K562 (cell line): ENCODE data around the gene TEX14. TPM values are rescaled to one million over a fixed set of nuclear protein-coding genes. Genes with fewer than 3 reads are reported as not detected.
A peak's percentile ranks its signal among the peaks of the same experiment; 100 is the strongest.

Source experiments
- ARNT ChIP-seq, 2 experiments: fragments of 450-650 bp; IDR thresholded peaks; 2 replicates each; pipeline ENCODE4 v1.6.1; 2016; ENCODE audit warnings: mild to moderate bottlenecking in 1 of 2
- ASH1L ChIP-seq: fragments of 450-650 bp; IDR thresholded peaks from 2 replicates; pipeline ENCODE4 v1.6.1; 2018; ENCODE audit warnings: borderline replicate concordance, mild to moderate bottlenecking, low read depth; ENCODE audit not compliant: partially characterized antibody
- BRD9 ChIP-seq: fragments of 450-650 bp; IDR thresholded peaks from 2 replicates; pipeline ENCODE4 v1.6.1; 2018; ENCODE audit warnings: low read depth; ENCODE audit not compliant: partially characterized antibody
- EHMT2 ChIP-seq: fragments of 450-650 bp; IDR thresholded peaks from 2 replicates; pipeline ENCODE4 v1.6.1; 2018; ENCODE audit warnings: antibody characterized with exemption
- HMBOX1 ChIP-seq: sonication (generic); IDR thresholded peaks from 2 replicates; pipeline ENCODE4 v1.6.1; 2016
- MEIS2 ChIP-seq: fragments of 450-650 bp; IDR thresholded peaks from 2 replicates; pipeline ENCODE4 v1.6.1; 2014; ENCODE audit warnings: mild to moderate bottlenecking; ENCODE audit not compliant: partially characterized antibody
- NBN ChIP-seq: fragments of 450-650 bp; IDR thresholded peaks from 2 replicates; pipeline ENCODE4 v1.6.1; 2016; ENCODE audit warnings: low read depth, mild to moderate bottlenecking
- PTBP1 ChIP-seq: fragments of 200-400 bp; formaldehyde crosslinking; IDR thresholded peaks from 2 replicates; pipeline ENCODE4 v1.6.1; 2017; ENCODE audit warnings: low read depth, low read length
- RFX1 ChIP-seq: fragments of 450-650 bp; IDR thresholded peaks from 2 replicates; pipeline ENCODE4 v1.6.1; 2016; ENCODE audit warnings: mild to moderate bottlenecking, moderate library complexity
- RNF2 ChIP-seq: sonication (generic); IDR thresholded peaks from 2 replicates; pipeline ENCODE4 v1.6.1; 2016
- SP2 ChIP-seq: IDR thresholded peaks from 2 replicates; pipeline ENCODE4 v1.6.1; 2011; ENCODE audit warnings: mild to moderate bottlenecking, low read depth, low read length, moderate library complexity; ENCODE audit not compliant: poor library complexity, severe bottlenecking; ENCODE audit errors: extremely low read depth
- TGIF2 ChIP-seq: sonication (generic); formaldehyde crosslinking; IDR thresholded peaks from 2 replicates; pipeline ENCODE4 v1.8.1; 2022; ENCODE audit warnings: mild to moderate bottlenecking, missing genetic modification reagents, moderate library complexity
- TOE1 ChIP-seq, 2 experiments: fragments of 450-650 bp in 1 of 2; sonication (generic) in 1 of 2; formaldehyde crosslinking in 1 of 2; IDR thresholded peaks; 2 replicates each; pipeline versions ENCODE4 v1.7.1 to v1.8.0; 2016 to 2022; ENCODE audit warnings: borderline replicate concordance in 2 of 2, mild to moderate bottlenecking in 2 of 2, antibody characterized with exemption in 1 of 2, inconsistent platforms in 1 of 2, low read depth in 1 of 2, missing genetic modification reagents in 1 of 2, moderate library complexity in 1 of 2
- ZNF347 ChIP-seq: fragments of 450-650 bp; formaldehyde crosslinking; IDR thresholded peaks from 2 replicates; pipeline ENCODE4 v1.4.0; 2020; ENCODE audit warnings: low read depth, mild to moderate bottlenecking, moderate library complexity
- ZNF407 ChIP-seq: fragments of 450-650 bp; IDR thresholded peaks from 2 replicates; pipeline ENCODE4 v1.6.1; 2016; ENCODE audit warnings: low read depth
- ZNF668 ChIP-seq: fragments of 250-450 bp; sonication (Bioruptor Pico); IDR thresholded peaks from 2 replicates; pipeline ENCODE4 v1.8.0; 2022; ENCODE audit warnings: mild to moderate bottlenecking, inconsistent platforms
- polyA plus RNA-seq, 8 experiments: library from polyadenylated mRNA; depleted of rRNA in 4 of 8; stranded (reverse) in 5 of 8; unstranded in 3 of 8; fragments of >200 nt; fragmentation: Nextera tagmentation in 2 of 8; fragmentation: Illumina TruSeq in 1 of 8; extraction: Ambion mirVana in 2 of 8; extraction: Trizol in 1 of 8; gene quantifications; 2 replicates each; pipeline versions ENCODE4 v1.2.1 to v1.2.3, GENCODE V29; 2011 to 2014; ENCODE audit warnings: inconsistent platforms in 1 of 8, missing spikeins in 1 of 8
- total RNA-seq, 7 experiments: library from RNA; depleted of rRNA in 6 of 7; stranded (reverse); fragments of >200 nt in 6 of 7; fragmentation: Illumina TruSeq in 2 of 7; extraction: Trizol in 2 of 7; gene quantifications; 2 replicates each; pipeline versions ENCODE4 v1.2.1 to v1.2.3, GENCODE V29; 2011 to 2021; ENCODE audit warnings: low replicate concordance in 1 of 7
- TF ChIP-seq, protein P1 (sequence below): fragments of 450-650 bp; IDR thresholded peaks from 2 replicates; pipeline ENCODE4 v1.6.1; 2017; ENCODE audit warnings: mild to moderate bottlenecking, moderate library complexity

Gene TEX14
- total and polyA plus RNA-seq, 9 of the 15 experiments (the other 6 are each of a cell fraction or from before 2014, with no cell fraction given), result 0.05 to 0.12 (median 0.09) TPM; not detected in 1

- TF ChIP-seq ZNF407 (no peak), BRD9 (peak; percentile 68), ASH1L (peak; percentile 84), MEIS2 (peak; percentile 87), EHMT2 (0 out of 2 replicates have a peak, but pooled peaks have one; percentile 50), RFX1 (peak; percentile 69), TOE1 (IDR thresholded peaks at IDR 0.05; ENCODE audit: borderline replicate concordance) (peak; percentile 90), TOE1 (CRISPR knock-in tag; IDR thresholded peaks at IDR 0.05; ENCODE audit: borderline replicate concordance, low read depth) (no peak; the same call in 1 of the 2 replicates), SP2 (no peak), PTBP1 (0 out of 2 replicates have a peak, but pooled peaks have one; percentile 93), TGIF2 (no peak; the same call in 1 of the 2 replicates), HMBOX1 (peak; percentile 69), ZNF347 (peak; percentile 100), NBN (peak; percentile 99), RNF2 (peak; percentile 100), ZNF668 (CRISPR knock-in tag) (peak; percentile 81), ARNT (IDR thresholded peaks at IDR 0.05) (peak; percentile 89 to 100)
- TF ChIP-seq, protein P1, sequence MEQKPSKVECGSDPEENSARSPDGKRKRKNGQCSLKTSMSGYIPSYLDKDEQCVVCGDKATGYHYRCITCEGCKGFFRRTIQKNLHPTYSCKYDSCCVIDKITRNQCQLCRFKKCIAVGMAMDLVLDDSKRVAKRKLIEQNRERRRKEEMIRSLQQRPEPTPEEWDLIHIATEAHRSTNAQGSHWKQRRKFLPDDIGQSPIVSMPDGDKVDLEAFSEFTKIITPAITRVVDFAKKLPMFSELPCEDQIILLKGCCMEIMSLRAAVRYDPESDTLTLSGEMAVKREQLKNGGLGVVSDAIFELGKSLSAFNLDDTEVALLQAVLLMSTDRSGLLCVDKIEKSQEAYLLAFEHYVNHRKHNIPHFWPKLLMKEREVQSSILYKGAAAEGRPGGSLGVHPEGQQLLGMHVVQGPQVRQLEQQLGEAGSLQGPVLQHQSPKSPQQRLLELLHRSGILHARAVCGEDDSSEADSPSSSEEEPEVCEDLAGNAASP, result no peak
These were observed 12.4 kb downstream of the TEX14 start (continued) for GRCh38 chr17:58679263-58680037.
